OCI-LY1 (cell line): Measurements from ENCODE around the gene PCDHB13.
"Not testable (repeated sequence)": the region's sequence is repeated elsewhere in the genome, so short reads cannot be mapped to it uniquely, and the experiment has no call there.

Source experiments
- H2AFZ ChIP-seq: fragments of 200-600 bp; sonication (generic), shearing (Covaris generic); 2 replicates; pipeline ENCODE4 v1.6.0; 2014; ENCODE audit warnings: antibody characterized with exemption, mild to moderate bottlenecking, low read length
- H3F3A ChIP-seq: fragments of 200-600 bp; sonication (generic), shearing (Covaris generic); 2 replicates; pipeline ENCODE4 v1.6.0; 2014; ENCODE audit warnings: mild to moderate bottlenecking, antibody characterized with exemption, low read length, moderate library complexity; ENCODE audit not compliant: insufficient read depth
- H3K27ac ChIP-seq: fragments of 200-600 bp; sonication (generic); 2 replicates; pipeline ENCODE4 v1.5.1; 2014; ENCODE audit warnings: low read length, mixed run types, mild to moderate bottlenecking, low read depth; ENCODE audit not compliant: poor library complexity, severe bottlenecking
- H3K27me3 ChIP-seq: fragments of 200-600 bp; sonication (generic); 2 replicates; pipeline ENCODE4 v1.6.0; 2014; ENCODE audit warnings: antibody characterized with exemption, mild to moderate bottlenecking, low read length, moderate library complexity; ENCODE audit not compliant: insufficient read depth
- H3K36me3 ChIP-seq: fragments of 200-600 bp; sonication (generic); 2 replicates; pipeline ENCODE4 v1.6.1; 2014; ENCODE audit warnings: mild to moderate bottlenecking, antibody characterized with exemption, low read length, moderate library complexity, mixed read lengths; ENCODE audit not compliant: insufficient read depth
- H3K4me1 ChIP-seq: fragments of 200-600 bp; sonication (generic); 2 replicates; pipeline ENCODE4 v1.5.1; 2014; ENCODE audit warnings: mild to moderate bottlenecking, low read length, moderate library complexity; ENCODE audit not compliant: insufficient read depth, severe bottlenecking
- H3K4me2 ChIP-seq: fragments of 200-600 bp; sonication (generic), shearing (Covaris generic); 2 replicates; pipeline ENCODE4 v1.6.1; 2014; ENCODE audit warnings: low read length
- H3K4me3 ChIP-seq: fragments of 200-600 bp; sonication (generic); 2 replicates; pipeline ENCODE4 v1.5.1; 2014; ENCODE audit warnings: low read length, low read depth, mild to moderate bottlenecking, mixed read lengths; ENCODE audit not compliant: poor library complexity, severe bottlenecking
- H3K79me2 ChIP-seq: fragments of 200-600 bp; shearing (Covaris generic); 2 replicates; pipeline ENCODE4 v1.6.1; 2016; ENCODE audit warnings: mixed run types, low read length, mixed read lengths; ENCODE audit not compliant: insufficient read depth
- H3K9ac ChIP-seq: fragments of 200-600 bp; sonication (generic), shearing (Covaris generic); 2 replicates; pipeline ENCODE4 v1.6.1; 2014; ENCODE audit warnings: mild to moderate bottlenecking, low read length, mixed read lengths
- H3K9me2 ChIP-seq: fragments of 200-600 bp; sonication (generic), shearing (Covaris generic); 2 replicates; pipeline ENCODE4 v1.6.1; 2014; ENCODE audit warnings: low read depth, mild to moderate bottlenecking, low read length, mixed read lengths
- H3K9me3 ChIP-seq: fragments of 200-600 bp; shearing (Covaris generic); 2 replicates; pipeline ENCODE4 v1.6.1; 2014; ENCODE audit warnings: low read length, mixed read lengths
- H4K20me1 ChIP-seq: fragments of 200-600 bp; sonication (generic), shearing (Covaris generic); 2 replicates; pipeline ENCODE4 v1.6.0; 2016; ENCODE audit warnings: mild to moderate bottlenecking, low read length; ENCODE audit not compliant: insufficient read depth
- EZH2 ChIP-seq: fragments of 200-600 bp; sonication (generic), shearing (Covaris generic); IDR thresholded peaks from 2 replicates; pipeline ENCODE4 v1.8.0; 2017; ENCODE audit warnings: borderline replicate concordance, mixed run types, mild to moderate bottlenecking, antibody characterized with exemption, low read length, moderate library complexity, mixed read lengths
- TF ChIP-seq, protein P1 (sequence below): fragments of 200-600 bp; sonication (generic), shearing (Covaris generic); IDR thresholded peaks from 2 replicates; pipeline ENCODE4 v1.5.1; 2017; ENCODE audit warnings: mild to moderate bottlenecking, antibody characterized with exemption, low read length, moderate library complexity, mixed read lengths

Gene PCDHB13

DNA sequence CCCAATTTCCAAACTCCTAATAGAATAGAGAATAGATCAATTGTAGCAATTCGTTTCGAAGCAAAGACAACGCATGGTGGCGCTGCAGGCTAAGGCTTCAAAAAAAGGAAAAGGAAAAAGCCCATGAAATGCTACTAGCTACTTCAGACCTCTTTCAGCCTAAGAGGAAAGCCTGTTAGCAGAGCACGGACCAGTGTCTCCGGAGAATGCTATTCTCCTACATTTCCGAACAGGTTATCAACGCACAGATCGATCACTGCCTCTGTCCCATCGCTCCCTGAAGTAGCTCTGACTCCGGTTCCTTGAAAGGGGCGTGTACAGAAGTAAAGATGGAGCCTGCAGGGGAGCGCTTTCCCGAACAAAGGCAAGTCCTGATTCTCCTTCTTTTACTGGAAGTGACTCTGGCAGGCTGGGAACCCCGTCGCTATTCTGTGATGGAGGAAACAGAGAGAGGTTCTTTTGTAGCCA lies 31.6 kb downstream of the PCDHB13 start, which contains the start of gene PCDHB15:
TSS of gene PCDHB15 (plus strand) at position 146 of the 468 bp plus-strand sequence. CDS start at position 330, 184 bp downstream.
- TF ChIP-seq, protein P1, sequence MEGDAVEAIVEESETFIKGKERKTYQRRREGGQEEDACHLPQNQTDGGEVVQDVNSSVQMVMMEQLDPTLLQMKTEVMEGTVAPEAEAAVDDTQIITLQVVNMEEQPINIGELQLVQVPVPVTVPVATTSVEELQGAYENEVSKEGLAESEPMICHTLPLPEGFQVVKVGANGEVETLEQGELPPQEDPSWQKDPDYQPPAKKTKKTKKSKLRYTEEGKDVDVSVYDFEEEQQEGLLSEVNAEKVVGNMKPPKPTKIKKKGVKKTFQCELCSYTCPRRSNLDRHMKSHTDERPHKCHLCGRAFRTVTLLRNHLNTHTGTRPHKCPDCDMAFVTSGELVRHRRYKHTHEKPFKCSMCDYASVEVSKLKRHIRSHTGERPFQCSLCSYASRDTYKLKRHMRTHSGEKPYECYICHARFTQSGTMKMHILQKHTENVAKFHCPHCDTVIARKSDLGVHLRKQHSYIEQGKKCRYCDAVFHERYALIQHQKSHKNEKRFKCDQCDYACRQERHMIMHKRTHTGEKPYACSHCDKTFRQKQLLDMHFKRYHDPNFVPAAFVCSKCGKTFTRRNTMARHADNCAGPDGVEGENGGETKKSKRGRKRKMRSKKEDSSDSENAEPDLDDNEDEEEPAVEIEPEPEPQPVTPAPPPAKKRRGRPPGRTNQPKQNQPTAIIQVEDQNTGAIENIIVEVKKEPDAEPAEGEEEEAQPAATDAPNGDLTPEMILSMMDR: peak; percentile 10; the same call in 1 of the 2 replicates
- no peak for TF ChIP-seq EZH2
- Histone ChIP-seq H3K9ac (no peak within 1 kb of the TSS), H2AFZ (no peak within 1 kb of the TSS), H3K4me3 (no peak within 1 kb of the TSS), H3K9me3 (peaks cover 5% of the 10 kb centered on the region; the same call in 1 of the 2 replicates), H3K36me3 (no peaks in the 10 kb centered on the region), H3K4me1 (no peaks in the 10 kb centered on the region), H3K79me2 (no peaks in the 10 kb centered on the region), H3K4me2 (no peak within 1 kb of the TSS), H3F3A (no peaks in the 10 kb centered on the region), H4K20me1 (no peaks in the 10 kb centered on the region), H3K27me3 (no peaks in the 10 kb centered on the region), H3K9me2 (no peaks in the 10 kb centered on the region), H3K27ac (no peak within 1 kb of the TSS)

DNA sequence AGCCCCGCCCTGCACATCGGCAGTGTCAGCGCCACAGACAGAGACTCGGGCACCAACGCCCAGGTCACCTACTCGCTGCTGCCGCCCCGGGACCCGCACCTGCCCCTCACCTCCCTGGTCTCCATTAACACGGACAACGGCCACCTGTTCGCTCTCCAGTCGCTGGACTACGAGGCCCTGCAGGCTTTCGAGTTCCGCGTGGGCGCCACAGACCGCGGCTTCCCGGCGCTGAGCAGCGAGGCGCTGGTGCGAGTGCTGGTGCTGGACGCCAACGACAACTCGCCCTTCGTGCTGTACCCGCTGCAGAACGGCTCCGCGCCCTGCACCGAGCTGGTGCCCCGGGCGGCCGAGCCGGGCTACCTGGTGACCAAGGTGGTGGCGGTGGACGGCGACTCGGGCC lies 33.3 kb downstream of the PCDHB13 start:
- H4K20me1 ChIP-seq, H3F3A ChIP-seq, H3K9me2 ChIP-seq, H3K36me3 ChIP-seq, H3K4me3 ChIP-seq, H3K9me3 ChIP-seq, H3K9ac ChIP-seq, H3K4me1 ChIP-seq, H3K27ac ChIP-seq, H3K79me2 ChIP-seq, H3K4me2 ChIP-seq, H2AFZ ChIP-seq, H3K27me3 ChIP-seq: not testable (repeated sequence)

DNA sequence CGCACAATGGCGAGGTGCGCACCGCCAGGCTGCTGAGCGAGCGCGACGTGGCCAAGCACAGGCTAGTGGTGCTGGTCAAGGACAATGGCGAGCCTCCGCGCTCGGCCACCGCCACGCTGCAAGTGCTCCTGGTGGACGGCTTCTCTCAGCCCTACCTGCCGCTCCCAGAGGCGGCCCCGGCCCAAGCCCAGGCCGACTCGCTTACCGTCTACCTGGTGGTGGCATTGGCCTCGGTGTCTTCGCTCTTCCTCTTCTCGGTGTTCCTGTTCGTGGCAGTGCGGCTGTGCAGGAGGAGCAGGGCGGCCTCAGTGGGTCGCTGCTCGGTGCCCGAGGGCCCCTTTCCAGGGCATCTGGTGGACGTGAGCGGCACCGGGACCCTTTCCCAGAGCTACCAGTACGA lies 33.7 kb downstream of the PCDHB13 start:
- H3K27me3 ChIP-seq, H3K4me1 ChIP-seq, H3K79me2 ChIP-seq, H3K9me2 ChIP-seq, H3K4me3 ChIP-seq, H3K4me2 ChIP-seq, H3K27ac ChIP-seq, H4K20me1 ChIP-seq, H3K9ac ChIP-seq, H3K36me3 ChIP-seq, H3K9me3 ChIP-seq, H3F3A ChIP-seq, H2AFZ ChIP-seq: not testable (repeated sequence)

DNA sequence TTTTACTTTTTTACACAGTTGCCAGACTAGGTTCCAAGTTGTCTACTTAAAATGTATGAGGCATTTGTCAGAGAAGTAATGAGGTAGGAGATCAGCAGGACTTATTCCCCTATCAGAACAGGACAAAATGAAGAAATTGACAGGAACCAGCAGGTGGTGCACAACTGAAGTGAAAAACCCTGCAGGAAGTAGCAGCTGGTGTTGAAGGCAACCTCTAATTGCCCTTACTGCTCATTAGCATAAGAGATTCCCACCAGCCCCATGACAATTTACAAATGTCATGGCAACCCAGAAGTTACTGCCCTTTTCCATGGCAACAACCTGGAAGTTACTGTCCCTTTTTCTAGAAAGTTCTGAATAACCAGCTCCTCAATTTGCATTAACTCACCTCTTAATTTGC lies 36.9 kb downstream of the PCDHB13 start:
- TF ChIP-seq EZH2: no peak
- TF ChIP-seq, protein P1: no peak

More for the DNA sequence above, 36.9 kb downstream of the PCDHB13 start:
- H4K20me1 ChIP-seq: no peaks in the 10 kb centered on the region
- H3K27ac ChIP-seq: no peak overlapping the region
- no peaks in the 10 kb centered on the region for H3K36me3 ChIP-seq
- no peak overlapping the region for H3K4me2 ChIP-seq
- no peak overlapping the region for H3K9ac ChIP-seq
- H3K4me1 ChIP-seq: no peaks in the 10 kb centered on the region
- no peak overlapping the region for H3K4me3 ChIP-seq
- H3K9me2 ChIP-seq: no peaks in the 10 kb centered on the region
- H3K9me3 ChIP-seq: peaks cover 17% of the 10 kb centered on the region; the same call in 1 of the 2 replicates
- no peaks in the 10 kb centered on the region for H3K27me3 ChIP-seq
- no peaks in the 10 kb centered on the region for H3F3A ChIP-seq
- no peaks in the 10 kb centered on the region for H3K79me2 ChIP-seq
- no peak overlapping the region for H2AFZ ChIP-seq
